Liver (tissue), 9 donors: ENCODE data around the gene DDX42. TPM values are rescaled to one million over a fixed set of nuclear protein-coding genes. Genes with fewer than 3 reads are reported as not detected.

Source experiments
- DNase-seq: peaks from one replicate; pipeline ENCODE4 v3.0.0-alpha.2; 2017; ENCODE audit warnings: low spot score
- H3K27ac ChIP-seq, 2 donors: one replicate each; pipeline ENCODE4 v1.7.0; 2013; ENCODE audit warnings: inconsistent platforms in 2 of 2, low read length in 2 of 2, control low read depth in 1 of 2, low read depth in 1 of 2, mild to moderate bottlenecking in 1 of 2
- H3K27me3 ChIP-seq, 4 donors: one replicate each; pipeline versions ENCODE4 v1.6.1 to v1.7.0; 2013; ENCODE audit warnings: low read length in 3 of 4, inconsistent platforms in 1 of 4, mild to moderate bottlenecking in 1 of 4, moderate library complexity in 1 of 4; ENCODE audit not compliant: control insufficient read depth in 4 of 4, insufficient read depth in 4 of 4
- H3K36me3 ChIP-seq, 4 donors: one replicate each; pipeline versions ENCODE4 v1.6.1 to v1.7.0; 2013; ENCODE audit warnings: low read length in 3 of 4, mild to moderate bottlenecking in 3 of 4, low read depth in 1 of 4, moderate library complexity in 1 of 4; ENCODE audit not compliant: control insufficient read depth in 4 of 4, insufficient read depth in 3 of 4
- H3K4me1 ChIP-seq, 4 donors: one replicate each; pipeline versions ENCODE4 v1.6.1 to v1.7.0; 2013; ENCODE audit warnings: low read length in 3 of 4, mild to moderate bottlenecking in 3 of 4, moderate library complexity in 1 of 4; ENCODE audit not compliant: control insufficient read depth in 4 of 4, insufficient read depth in 4 of 4
- H3K4me3 ChIP-seq, 3 donors: one replicate each; pipeline versions ENCODE4 v1.6.1 to v1.7.0; 2013; ENCODE audit warnings: low read length in 3 of 3, control low read depth in 1 of 3, low read depth in 1 of 3, mild to moderate bottlenecking in 1 of 3
- H3K9ac ChIP-seq, 2 donors: one replicate each; pipeline ENCODE4 v1.7.0; 2013; ENCODE audit warnings: low read length in 2 of 2, mild to moderate bottlenecking in 2 of 2, moderate library complexity in 2 of 2, control low read depth in 1 of 2, low read depth in 1 of 2
- H3K9me3 ChIP-seq, 4 donors: one replicate each; pipeline versions ENCODE4 v1.6.1 to v1.7.0; 2013; ENCODE audit warnings: low read length in 3 of 4; ENCODE audit not compliant: control insufficient read depth in 4 of 4
- EGR1 ChIP-seq, 2 donors: IDR thresholded peaks; 2 replicates each; pipeline ENCODE4 v1.6.1; 2016 to 2018; ENCODE audit warnings: antibody characterized with exemption in 2 of 2, low read depth in 2 of 2
- FOXA1 ChIP-seq: IDR thresholded peaks from 2 replicates; pipeline ENCODE4 v1.6.1; 2016; ENCODE audit warnings: antibody characterized with exemption
- FOXA2 ChIP-seq: IDR thresholded peaks from 2 replicates; pipeline ENCODE4 v1.6.1; 2016; ENCODE audit warnings: antibody characterized with exemption
- GABPA ChIP-seq, 2 donors: IDR thresholded peaks in 1 of 2; conservative IDR thresholded peaks in 1 of 2; 2 replicates each; pipeline ENCODE4 v1.6.1; 2016; ENCODE audit warnings: antibody characterized with exemption in 2 of 2, mild to moderate bottlenecking in 1 of 2, moderate library complexity in 1 of 2
- HNF4A ChIP-seq, 2 donors: conservative IDR thresholded peaks; 2 replicates each; pipeline ENCODE4 v1.6.1; 2016; ENCODE audit warnings: antibody characterized with exemption in 2 of 2, mild to moderate bottlenecking in 2 of 2
- HNF4G ChIP-seq: IDR thresholded peaks from 2 replicates; pipeline ENCODE4 v1.6.1; 2016; ENCODE audit warnings: antibody characterized with exemption
- JUND ChIP-seq, 2 donors: IDR thresholded peaks; 2 replicates each; pipeline ENCODE4 v1.6.1; 2016; ENCODE audit warnings: antibody characterized with exemption in 2 of 2
- NR2F2 ChIP-seq: IDR thresholded peaks from 2 replicates; pipeline ENCODE4 v1.6.1; 2016; ENCODE audit warnings: antibody characterized with exemption
- RAD21 ChIP-seq, 2 donors: IDR thresholded peaks; 2 replicates each; pipeline ENCODE4 v1.6.1; 2016; ENCODE audit warnings: antibody characterized with exemption in 2 of 2, mild to moderate bottlenecking in 2 of 2
- RXRA ChIP-seq, 2 donors: IDR thresholded peaks; 2 replicates each; pipeline ENCODE4 v1.6.1; 2017 to 2018; ENCODE audit warnings: antibody characterized with exemption in 2 of 2, mild to moderate bottlenecking in 1 of 2
- SP1 ChIP-seq: IDR thresholded peaks from 2 replicates; pipeline ENCODE4 v1.6.1; 2018; ENCODE audit warnings: antibody characterized with exemption, mild to moderate bottlenecking
- TAF1 ChIP-seq: conservative IDR thresholded peaks from 2 replicates; pipeline ENCODE4 v1.6.1; 2016; ENCODE audit warnings: antibody characterized with exemption, mild to moderate bottlenecking
- YY1 ChIP-seq: IDR thresholded peaks from 2 replicates; pipeline ENCODE4 v1.6.1; 2016; ENCODE audit warnings: antibody characterized with exemption, mild to moderate bottlenecking
- WGBS: extraction: QIAGEN DNeasy Blood & Tissue Kit; methylation state at CpG from one replicate; pipeline ENCODE4 v1.1.7; 2013; 5-methylcytosine and 5-hydroxymethylcytosine counted together
- polyA plus RNA-seq, 2 donors: library from polyadenylated mRNA; stranded (reverse) in 1 of 2; unstranded in 1 of 2; fragments of 200-250 nt in 1 of 2; fragments of >200 nt in 1 of 2; fragmentation: Nextera tagmentation in 1 of 2; extraction: Ambion mirVana in 1 of 2; gene quantifications; one replicate each; pipeline versions ENCODE4 v1.2.1 to v1.2.3, GENCODE V29; 2013 to 2015
- total RNA-seq, 2 donors: library from RNA; depleted of rRNA; stranded (reverse); fragments of >200 nt; gene quantifications; one replicate each; pipeline ENCODE4 v1.2.3, GENCODE V29; 2014
- TF ChIP-seq, protein P1 (sequence below): IDR thresholded peaks from 2 replicates; pipeline ENCODE4 v1.6.1; 2016; ENCODE audit warnings: antibody characterized with exemption
- TF ChIP-seq, protein P2 (sequence below): fragments of 150-350 bp; IDR thresholded peaks from 2 replicates; pipeline ENCODE4 v1.5.1; 2017; ENCODE audit warnings: improper control_type of control experiment, low read depth, low read length; ENCODE audit not compliant: missing input control
- TF ChIP-seq, protein P3 (sequence below): IDR thresholded peaks from 2 replicates; pipeline ENCODE4 v1.6.1; 2016; ENCODE audit warnings: antibody characterized with exemption
- TF ChIP-seq, protein P4 (sequence below): IDR thresholded peaks from 2 replicates; pipeline ENCODE4 v1.6.1; 2016; ENCODE audit warnings: antibody characterized with exemption
- TF ChIP-seq, protein P5 (sequence below): IDR thresholded peaks from 2 replicates; pipeline ENCODE4 v1.6.1; 2016; ENCODE audit warnings: antibody characterized with exemption, mild to moderate bottlenecking
- donor health status: healthy.
- donor health status: healthy.
- donor health status: healthy.
- donor health status: healthy.
- donor health status: healthy.

The DDX42 gene
- total and polyA plus RNA-seq, 4 donors = 15.0 to 64.2 (median 29.9) TPM

DNA sequence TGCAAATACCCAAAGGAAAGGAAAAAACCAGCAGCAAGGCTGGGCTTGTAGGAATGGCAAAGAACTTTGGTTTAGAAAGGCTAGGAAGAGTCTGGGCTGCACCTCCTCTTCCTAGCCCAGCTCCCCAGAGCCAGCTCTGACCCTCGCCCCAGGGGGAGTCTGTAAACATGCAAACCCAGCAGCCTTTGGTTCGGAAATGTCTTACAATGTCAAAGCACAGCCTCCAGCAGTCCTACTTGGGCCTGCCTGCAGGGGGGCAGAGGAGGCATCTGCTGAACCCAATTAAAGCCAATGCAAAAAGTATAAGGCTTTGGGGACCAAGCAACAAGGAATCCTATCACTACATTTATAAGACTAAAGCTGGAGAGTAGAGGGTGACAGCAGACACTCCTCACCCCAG lies 58.5 kb downstream of the DDX42 start:
- WGBS = 86% methylated on average over 2 of the region's 2 CpGs
- H3K9ac ChIP-seq = no peak overlapping the region
- no peak overlapping the region for H3K27ac ChIP-seq
- DNase-seq = no peak
- H3K4me3 ChIP-seq = no peak overlapping the region
- H3K4me1 ChIP-seq = peaks cover 0 to 20% (median 11%) of the 10 kb centered on the region in 4 donors
- no peak for TF ChIP-seq TAF1
- no peak for TF ChIP-seq SP1
- TF ChIP-seq, protein P1, sequence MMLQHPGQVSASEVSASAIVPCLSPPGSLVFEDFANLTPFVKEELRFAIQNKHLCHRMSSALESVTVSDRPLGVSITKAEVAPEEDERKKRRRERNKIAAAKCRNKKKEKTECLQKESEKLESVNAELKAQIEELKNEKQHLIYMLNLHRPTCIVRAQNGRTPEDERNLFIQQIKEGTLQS = no peak
- TF ChIP-seq GABPA (IDR thresholded peaks at IDR 0.05 in 1 of 2, conservative IDR thresholded peaks at IDR 0.05 in 1 of 2) = no peak
- TF ChIP-seq, protein P2, sequence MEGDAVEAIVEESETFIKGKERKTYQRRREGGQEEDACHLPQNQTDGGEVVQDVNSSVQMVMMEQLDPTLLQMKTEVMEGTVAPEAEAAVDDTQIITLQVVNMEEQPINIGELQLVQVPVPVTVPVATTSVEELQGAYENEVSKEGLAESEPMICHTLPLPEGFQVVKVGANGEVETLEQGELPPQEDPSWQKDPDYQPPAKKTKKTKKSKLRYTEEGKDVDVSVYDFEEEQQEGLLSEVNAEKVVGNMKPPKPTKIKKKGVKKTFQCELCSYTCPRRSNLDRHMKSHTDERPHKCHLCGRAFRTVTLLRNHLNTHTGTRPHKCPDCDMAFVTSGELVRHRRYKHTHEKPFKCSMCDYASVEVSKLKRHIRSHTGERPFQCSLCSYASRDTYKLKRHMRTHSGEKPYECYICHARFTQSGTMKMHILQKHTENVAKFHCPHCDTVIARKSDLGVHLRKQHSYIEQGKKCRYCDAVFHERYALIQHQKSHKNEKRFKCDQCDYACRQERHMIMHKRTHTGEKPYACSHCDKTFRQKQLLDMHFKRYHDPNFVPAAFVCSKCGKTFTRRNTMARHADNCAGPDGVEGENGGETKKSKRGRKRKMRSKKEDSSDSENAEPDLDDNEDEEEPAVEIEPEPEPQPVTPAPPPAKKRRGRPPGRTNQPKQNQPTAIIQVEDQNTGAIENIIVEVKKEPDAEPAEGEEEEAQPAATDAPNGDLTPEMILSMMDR = no peak
- TF ChIP-seq YY1 = no peak
- no peak for TF ChIP-seq NR2F2
- TF ChIP-seq FOXA2 = no peak
- TF ChIP-seq EGR1 (IDR thresholded peaks at IDR 0.05; ENCODE audit: low read depth in 2 of 2) = no peak
- TF ChIP-seq, protein P3, sequence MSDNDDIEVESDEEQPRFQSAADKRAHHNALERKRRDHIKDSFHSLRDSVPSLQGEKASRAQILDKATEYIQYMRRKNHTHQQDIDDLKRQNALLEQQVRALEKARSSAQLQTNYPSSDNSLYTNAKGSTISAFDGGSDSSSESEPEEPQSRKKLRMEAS = no peak
- peaks cover 27 to 69% (median 60%) of the 10 kb centered on the region in 4 donors for H3K36me3 ChIP-seq
- H3K27me3 ChIP-seq = no peaks in the 10 kb centered on the region
- H3K9me3 ChIP-seq = no peaks in the 10 kb centered on the region

DNA sequence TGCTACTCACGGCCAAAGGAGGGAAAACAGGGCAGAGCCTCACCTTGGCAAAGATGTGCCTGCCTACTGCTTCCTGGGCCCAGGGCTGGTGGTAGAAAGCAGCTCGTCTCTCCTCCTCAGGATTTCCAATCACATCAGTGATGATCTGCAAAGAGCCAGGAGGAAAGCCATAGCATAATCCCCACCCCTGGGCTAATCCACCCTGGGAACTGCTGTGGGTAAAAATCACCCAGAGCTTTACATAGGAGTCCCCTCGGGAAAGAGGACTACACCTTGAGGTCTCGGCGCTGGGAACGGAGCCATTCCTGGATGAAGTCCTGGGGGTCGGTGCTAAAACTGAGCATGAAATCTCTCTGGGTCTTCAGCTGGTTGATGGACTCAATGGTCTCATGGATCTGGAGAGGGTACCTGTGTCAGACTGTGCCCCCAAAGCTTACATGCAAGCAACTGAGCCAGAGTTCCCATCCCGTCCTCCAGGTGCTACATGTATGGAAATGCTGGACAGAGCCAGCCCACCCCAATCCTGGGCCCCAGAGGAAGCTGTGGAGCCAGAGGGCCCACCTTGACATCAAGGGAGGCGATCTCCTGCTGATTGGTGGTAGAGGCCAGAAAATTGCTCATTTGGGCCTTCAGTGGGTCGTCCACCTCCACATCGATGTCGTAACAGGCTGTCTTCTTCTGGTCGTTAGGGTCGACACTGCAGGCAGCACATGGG lies 59.2 kb downstream of the DDX42 start:
- DNase-seq = no peak
- Histone ChIP-seq H3K27me3 (no peaks in the 10 kb centered on the region), H3K4me3 (no peak overlapping the region), H3K27ac (no peak overlapping the region), H3K9me3 (no peaks in the 10 kb centered on the region), H3K36me3 (peaks cover 27 to 69% (median 60%) of the 10 kb centered on the region in 4 donors), H3K9ac (no peak overlapping the region), H3K4me1 (peaks cover 6 to 21% (median 15%) of the 10 kb centered on the region in 4 donors)
- 86% methylated on average over 14 of the region's 14 CpGs for WGBS
- TF ChIP-seq SP1 (no peak), EGR1 (IDR thresholded peaks at IDR 0.05; ENCODE audit: low read depth in 2 of 2) (no peak), FOXA1 (no peak), NR2F2 (no peak), RXRA (IDR thresholded peaks at IDR 0.05) (no peak), HNF4G (no peak), FOXA2 (no peak), YY1 (no peak), RAD21 (IDR thresholded peaks at IDR 0.05) (no peak), TAF1 (no peak), JUND (IDR thresholded peaks at IDR 0.05) (no peak), HNF4A (conservative IDR thresholded peaks at IDR 0.05) (no peak), GABPA (IDR thresholded peaks at IDR 0.05 in 1 of 2, conservative IDR thresholded peaks at IDR 0.05 in 1 of 2) (no peak)
- TF ChIP-seq, protein P2 = no peak
- TF ChIP-seq, protein P3 = no peak
- TF ChIP-seq, protein P4, sequence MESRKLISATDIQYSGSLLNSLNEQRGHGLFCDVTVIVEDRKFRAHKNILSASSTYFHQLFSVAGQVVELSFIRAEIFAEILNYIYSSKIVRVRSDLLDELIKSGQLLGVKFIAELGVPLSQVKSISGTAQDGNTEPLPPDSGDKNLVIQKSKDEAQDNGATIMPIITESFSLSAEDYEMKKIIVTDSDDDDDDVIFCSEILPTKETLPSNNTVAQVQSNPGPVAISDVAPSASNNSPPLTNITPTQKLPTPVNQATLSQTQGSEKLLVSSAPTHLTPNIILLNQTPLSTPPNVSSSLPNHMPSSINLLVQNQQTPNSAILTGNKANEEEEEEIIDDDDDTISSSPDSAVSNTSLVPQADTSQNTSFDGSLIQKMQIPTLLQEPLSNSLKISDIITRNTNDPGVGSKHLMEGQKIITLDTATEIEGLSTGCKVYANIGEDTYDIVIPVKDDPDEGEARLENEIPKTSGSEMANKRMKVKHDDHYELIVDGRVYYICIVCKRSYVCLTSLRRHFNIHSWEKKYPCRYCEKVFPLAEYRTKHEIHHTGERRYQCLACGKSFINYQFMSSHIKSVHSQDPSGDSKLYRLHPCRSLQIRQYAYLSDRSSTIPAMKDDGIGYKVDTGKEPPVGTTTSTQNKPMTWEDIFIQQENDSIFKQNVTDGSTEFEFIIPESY = no peak
- TF ChIP-seq, protein P5, sequence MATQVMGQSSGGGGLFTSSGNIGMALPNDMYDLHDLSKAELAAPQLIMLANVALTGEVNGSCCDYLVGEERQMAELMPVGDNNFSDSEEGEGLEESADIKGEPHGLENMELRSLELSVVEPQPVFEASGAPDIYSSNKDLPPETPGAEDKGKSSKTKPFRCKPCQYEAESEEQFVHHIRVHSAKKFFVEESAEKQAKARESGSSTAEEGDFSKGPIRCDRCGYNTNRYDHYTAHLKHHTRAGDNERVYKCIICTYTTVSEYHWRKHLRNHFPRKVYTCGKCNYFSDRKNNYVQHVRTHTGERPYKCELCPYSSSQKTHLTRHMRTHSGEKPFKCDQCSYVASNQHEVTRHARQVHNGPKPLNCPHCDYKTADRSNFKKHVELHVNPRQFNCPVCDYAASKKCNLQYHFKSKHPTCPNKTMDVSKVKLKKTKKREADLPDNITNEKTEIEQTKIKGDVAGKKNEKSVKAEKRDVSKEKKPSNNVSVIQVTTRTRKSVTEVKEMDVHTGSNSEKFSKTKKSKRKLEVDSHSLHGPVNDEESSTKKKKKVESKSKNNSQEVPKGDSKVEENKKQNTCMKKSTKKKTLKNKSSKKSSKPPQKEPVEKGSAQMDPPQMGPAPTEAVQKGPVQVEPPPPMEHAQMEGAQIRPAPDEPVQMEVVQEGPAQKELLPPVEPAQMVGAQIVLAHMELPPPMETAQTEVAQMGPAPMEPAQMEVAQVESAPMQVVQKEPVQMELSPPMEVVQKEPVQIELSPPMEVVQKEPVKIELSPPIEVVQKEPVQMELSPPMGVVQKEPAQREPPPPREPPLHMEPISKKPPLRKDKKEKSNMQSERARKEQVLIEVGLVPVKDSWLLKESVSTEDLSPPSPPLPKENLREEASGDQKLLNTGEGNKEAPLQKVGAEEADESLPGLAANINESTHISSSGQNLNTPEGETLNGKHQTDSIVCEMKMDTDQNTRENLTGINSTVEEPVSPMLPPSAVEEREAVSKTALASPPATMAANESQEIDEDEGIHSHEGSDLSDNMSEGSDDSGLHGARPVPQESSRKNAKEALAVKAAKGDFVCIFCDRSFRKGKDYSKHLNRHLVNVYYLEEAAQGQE = no peak
- TF ChIP-seq, protein P1 = no peak
